ENCODE measurements around the gene JHY.

Gene JHY

GRCh38 chr11:122937983-122938382 is 55.4 kb downstream of the JHY start:
- DNase-seq (ENCODE audit: insufficient read length, low spot score) (no peak), FAIRE-seq (no peak)
- no peak for TF ChIP-seq CTCF (IDR thresholded peaks at IDR 0.05; ENCODE audit: insufficient read depth, missing control alignments)

- DNase-seq (ENCODE audit: insufficient read length, low spot score) (no peak), FAIRE-seq (no peak)
- no peak for TF ChIP-seq CTCF (IDR thresholded peaks at IDR 0.05; ENCODE audit: insufficient read depth, missing control alignments)
Observed at GRCh38 chr11:122938557-122938956, 56.0 kb downstream of the JHY start.

GRCh38 chr11:122951211-122951610 is 68.7 kb downstream of the JHY start:
- no peak for FAIRE-seq
- DNase-seq (ENCODE audit: insufficient read length, low spot score) = no peak
- TF ChIP-seq CTCF (IDR thresholded peaks at IDR 0.05; ENCODE audit: insufficient read depth, missing control alignments) = no peak

- DNase-seq (ENCODE audit: insufficient read length, low spot score) = no peak
- FAIRE-seq = no peak
- no peak for TF ChIP-seq CTCF (IDR thresholded peaks at IDR 0.05; ENCODE audit: insufficient read depth, missing control alignments)
Observed at GRCh38 chr11:122954455-122954854, 71.9 kb downstream of the JHY start.

- FAIRE-seq (no peak), DNase-seq (ENCODE audit: insufficient read length, low spot score) (no peak)
- TF ChIP-seq CTCF (IDR thresholded peaks at IDR 0.05; ENCODE audit: insufficient read depth, missing control alignments) = no peak
Observed at GRCh38 chr11:122963961-122964360, 81.4 kb downstream of the JHY start.

- DNase-seq (ENCODE audit: insufficient read length, low spot score) (no peak), FAIRE-seq (no peak)
Observed at GRCh38 chr11:122976061-122976733, 93.6 kb downstream of the JHY start.

More at GRCh38 chr11:122976061-122976733, 93.6 kb downstream of the JHY start:
- TF ChIP-seq CTCF (IDR thresholded peaks at IDR 0.05; ENCODE audit: insufficient read depth, missing control alignments) = no peak
